Adipocyte (in vitro differentiated cells): Measurements from ENCODE around the gene SLC15A2.

Experiments used
- DNase-seq: peaks from one replicate; pipeline ENCODE4 v3.0.0-alpha.2; 2015; ENCODE audit warnings: low read depth
- H3K27me3 ChIP-seq: replicated peaks from 2 replicates; pipeline ENCODE4 v1.7.0; 2013; ENCODE audit warnings: mild to moderate bottlenecking, low read length, moderate library complexity; ENCODE audit not compliant: control insufficient read depth, insufficient read depth
- H3K36me3 ChIP-seq: 2 replicates; pipeline ENCODE4 v1.7.0; 2013; ENCODE audit warnings: low read length, mild to moderate bottlenecking, moderate library complexity; ENCODE audit not compliant: control insufficient read depth, insufficient read depth, severe bottlenecking
- H3K4me1 ChIP-seq: 2 replicates; pipeline ENCODE4 v1.7.0; 2013; ENCODE audit warnings: mild to moderate bottlenecking, low read length, moderate library complexity; ENCODE audit not compliant: control insufficient read depth, insufficient read depth
- H3K4me3 ChIP-seq: 2 replicates; pipeline ENCODE4 v1.7.0; 2013; ENCODE audit warnings: mild to moderate bottlenecking, low read length, moderate library complexity
- H3K9ac ChIP-seq: 2 replicates; pipeline ENCODE4 v1.7.0; 2013; ENCODE audit warnings: mild to moderate bottlenecking, low read length, moderate library complexity
- H3K9me3 ChIP-seq: 2 replicates; pipeline ENCODE4 v1.7.0; 2013; ENCODE audit warnings: mild to moderate bottlenecking, low read length, moderate library complexity; ENCODE audit not compliant: control insufficient read depth

SLC15A2 gene

DNA sequence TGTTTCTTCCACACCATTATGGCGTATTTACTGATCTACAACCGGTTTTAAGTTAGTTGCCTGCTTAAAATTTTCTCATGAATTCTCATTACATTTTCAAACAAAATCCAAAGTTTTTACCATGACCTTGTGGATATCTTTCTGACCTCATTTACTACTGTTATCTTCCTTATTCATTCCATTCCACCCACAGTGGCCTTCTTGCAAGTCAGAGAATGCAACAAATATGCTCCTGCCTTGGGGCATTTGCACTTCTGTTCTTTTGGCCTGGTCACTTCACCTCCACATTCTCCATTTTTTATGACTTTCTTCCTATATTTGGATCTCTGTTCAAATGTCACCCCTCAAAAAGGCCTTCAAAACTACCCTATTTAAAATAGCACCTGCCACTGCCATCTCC lies 8.8 kb upstream of the SLC15A2 start:
- Histone ChIP-seq H3K4me1 (no peaks in the 10 kb centered on the region), H3K9ac (no peak overlapping the region), H3K4me3 (no peak overlapping the region), H3K36me3 (no peaks in the 10 kb centered on the region), H3K9me3 (no peaks in the 10 kb centered on the region), H3K27me3 (no peaks in the 10 kb centered on the region)
- DNase-seq: peak; percentile 6

DNA sequence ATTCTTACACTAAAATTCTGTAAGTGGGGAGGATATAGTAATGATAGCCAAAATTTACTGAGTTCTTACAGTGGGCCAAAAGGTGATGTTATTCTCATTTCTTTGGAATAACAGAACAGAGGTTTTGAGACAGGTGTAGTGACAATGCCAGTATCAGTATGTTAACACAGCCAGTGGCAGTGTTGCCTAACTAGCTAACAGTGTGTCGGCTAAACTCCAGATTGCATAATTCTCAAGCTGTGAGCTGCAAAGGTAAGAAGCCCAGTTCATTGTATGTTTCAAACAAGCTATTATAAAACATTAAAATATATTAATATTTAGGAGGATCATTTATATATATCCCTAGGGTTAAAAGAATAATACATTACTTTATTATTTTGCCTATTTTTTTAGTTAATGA lies 920 bp downstream of the SLC15A2 start:
- no peaks in the 10 kb centered on the region for H3K9me3 ChIP-seq
- no peaks in the 10 kb centered on the region for H3K27me3 ChIP-seq
- H3K4me1 ChIP-seq: peaks cover 11% of the 10 kb centered on the region
- H3K4me3 ChIP-seq: no peak overlapping the region
- no peaks in the 10 kb centered on the region for H3K36me3 ChIP-seq
- no peak for DNase-seq
- H3K9ac ChIP-seq: no peak overlapping the region

DNA sequence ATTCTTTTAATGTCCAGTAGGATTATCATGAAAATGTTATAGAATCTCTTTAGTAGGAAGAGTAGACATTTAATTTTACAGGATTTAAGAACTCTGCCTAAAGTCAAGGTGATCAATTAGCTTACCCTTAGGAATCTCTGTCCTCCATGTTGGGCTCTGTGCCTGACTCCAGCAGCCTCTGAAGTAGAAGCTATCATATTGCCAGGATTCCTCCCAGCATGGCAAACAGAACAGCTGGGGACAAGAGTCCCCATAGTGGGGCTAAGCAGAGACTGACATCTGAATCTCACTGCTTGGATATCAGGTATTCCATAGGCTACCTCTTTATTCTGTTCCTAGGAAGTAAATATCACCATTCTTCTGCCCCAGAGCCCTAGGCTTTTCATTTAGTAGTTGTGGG lies 1.5 kb downstream of the SLC15A2 start:
- no peak overlapping the region for H3K9ac ChIP-seq
- no peaks in the 10 kb centered on the region for H3K36me3 ChIP-seq
- peaks cover 11% of the 10 kb centered on the region for H3K4me1 ChIP-seq
- DNase-seq: no peak
- H3K4me3 ChIP-seq: no peak overlapping the region
- no peaks in the 10 kb centered on the region for H3K9me3 ChIP-seq
- H3K27me3 ChIP-seq: no peaks in the 10 kb centered on the region

DNA sequence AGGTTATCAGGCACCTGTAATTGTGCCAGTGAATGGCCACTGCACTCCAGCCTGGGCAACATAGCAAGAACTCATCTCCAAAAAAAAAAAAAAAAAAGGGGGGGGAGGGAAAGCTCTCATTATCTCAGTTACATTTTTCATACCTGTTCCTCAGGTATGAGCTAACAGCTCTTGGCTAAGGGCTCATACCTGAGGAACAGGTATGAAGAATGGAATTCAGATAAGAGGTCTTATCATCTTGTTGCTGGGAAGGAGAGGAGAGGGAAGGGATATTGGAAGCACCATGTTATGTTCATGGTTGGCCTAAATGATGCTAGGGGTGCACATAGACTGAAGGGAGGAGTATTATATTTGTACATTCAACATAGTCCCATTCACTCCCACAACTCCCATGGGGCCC lies 2.6 kb downstream of the SLC15A2 start:
- Histone ChIP-seq H3K27me3 (no peaks in the 10 kb centered on the region), H3K4me3 (no peak overlapping the region), H3K36me3 (no peaks in the 10 kb centered on the region), H3K4me1 (peaks cover 11% of the 10 kb centered on the region), H3K9ac (no peak overlapping the region), H3K9me3 (no peaks in the 10 kb centered on the region)
- DNase-seq: no peak

DNA sequence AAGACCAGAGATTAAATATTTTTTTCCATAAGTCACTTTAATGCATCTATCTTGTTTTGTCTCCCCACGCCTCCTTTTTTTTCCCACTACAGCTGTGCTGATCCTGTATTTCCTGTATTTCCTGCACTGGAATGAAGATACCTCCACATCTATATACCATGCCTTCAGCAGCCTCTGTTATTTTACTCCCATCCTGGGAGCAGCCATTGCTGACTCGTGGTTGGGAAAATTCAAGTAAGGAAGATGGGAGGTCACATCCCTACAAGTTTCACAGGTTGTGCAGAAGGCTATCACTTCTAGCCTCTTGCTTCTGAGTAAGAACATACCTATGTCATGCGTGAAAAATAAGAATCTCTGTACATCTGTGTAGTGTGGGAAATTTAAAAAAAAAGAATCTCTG lies 3.1 kb downstream of the SLC15A2 start:
- Histone ChIP-seq H3K36me3 (no peaks in the 10 kb centered on the region), H3K9ac (no peak overlapping the region), H3K4me1 (peaks cover 11% of the 10 kb centered on the region), H3K9me3 (no peaks in the 10 kb centered on the region), H3K27me3 (no peaks in the 10 kb centered on the region), H3K4me3 (no peak overlapping the region)
- no peak for DNase-seq

DNA sequence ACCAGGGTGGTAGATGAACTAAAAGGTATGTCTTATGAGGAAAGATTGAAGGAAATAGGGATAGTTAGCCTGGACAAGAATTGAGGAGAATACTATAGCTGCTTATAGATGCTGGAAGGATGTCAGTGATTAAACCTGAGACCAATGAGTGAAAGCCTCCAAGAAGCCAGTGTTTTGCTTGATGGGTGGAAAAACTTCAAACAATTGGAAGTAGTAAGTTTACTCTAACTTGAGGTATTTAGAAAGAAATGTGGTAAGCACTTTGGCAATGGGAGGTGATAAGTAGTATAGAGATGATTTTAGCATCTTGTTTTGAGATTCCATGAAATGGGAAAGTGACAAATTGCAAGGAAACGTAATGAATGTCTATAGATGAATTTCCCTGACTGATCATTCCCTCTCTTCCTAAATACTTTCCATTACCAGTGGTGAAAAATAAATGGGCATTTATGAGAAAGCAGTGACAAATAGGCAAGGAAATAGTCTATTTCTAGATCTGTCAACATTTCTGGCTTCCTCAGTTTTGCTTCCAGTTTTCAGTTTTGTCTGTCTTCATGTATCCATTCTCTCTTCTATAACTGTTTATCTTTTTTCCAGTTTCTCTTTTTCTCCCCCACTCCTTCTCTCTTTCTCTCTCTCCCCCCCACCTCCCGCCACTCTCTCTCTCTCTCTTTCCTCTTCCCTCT lies 19.2 kb downstream of the SLC15A2 start:
- Histone ChIP-seq H3K36me3 (no peaks in the 10 kb centered on the region), H3K27me3 (no peaks in the 10 kb centered on the region), H3K9ac (no peak overlapping the region), H3K4me3 (no peak overlapping the region), H3K4me1 (no peaks in the 10 kb centered on the region), H3K9me3 (no peaks in the 10 kb centered on the region)
- DNase-seq: no peak

DNA sequence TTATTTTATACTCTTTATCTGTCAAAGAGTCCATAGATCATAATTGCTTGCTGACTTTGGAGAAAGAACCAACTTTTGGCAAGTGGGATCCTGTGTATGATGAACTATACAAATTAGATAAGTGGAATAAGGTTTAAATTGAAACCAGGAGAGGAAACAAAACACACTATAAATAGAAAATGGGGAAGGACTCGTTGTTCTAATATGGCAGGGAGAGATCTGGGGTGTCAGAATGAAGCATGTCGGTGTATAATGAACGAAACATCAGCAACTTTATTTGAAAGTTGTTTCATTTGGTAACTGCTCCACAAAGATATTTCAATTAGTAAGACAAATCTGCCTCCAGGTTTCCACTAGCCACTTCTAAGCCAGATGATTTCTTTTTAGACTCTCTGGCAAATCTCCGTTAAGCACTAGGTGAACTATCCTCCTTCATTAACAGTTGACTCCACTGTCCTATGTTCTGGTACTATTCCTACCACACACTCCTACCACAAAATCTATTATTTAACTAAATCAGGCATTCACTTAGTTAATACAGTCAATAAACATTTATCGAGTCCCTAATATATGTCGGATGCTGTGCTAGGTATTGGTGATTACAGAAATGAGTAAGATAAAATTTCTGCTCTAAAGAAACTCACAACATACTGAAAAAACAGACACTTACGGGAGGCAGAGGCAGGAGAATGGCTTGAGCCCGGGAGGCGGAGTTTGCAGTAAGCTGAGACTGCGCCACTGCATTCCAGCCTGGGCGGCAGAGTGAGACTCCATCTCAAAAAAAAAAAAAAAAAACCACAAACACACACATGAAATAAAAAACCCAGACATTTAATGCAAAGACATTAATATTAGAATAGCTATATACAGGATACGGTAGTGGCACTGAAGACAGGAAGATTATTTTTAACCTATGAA lies 20.1 kb downstream of the SLC15A2 start:
- DNase-seq: no peak
- Histone ChIP-seq H3K9ac (no peak overlapping the region), H3K36me3 (no peaks in the 10 kb centered on the region), H3K4me3 (no peak overlapping the region), H3K27me3 (no peaks in the 10 kb centered on the region), H3K4me1 (no peaks in the 10 kb centered on the region), H3K9me3 (no peaks in the 10 kb centered on the region)

DNA sequence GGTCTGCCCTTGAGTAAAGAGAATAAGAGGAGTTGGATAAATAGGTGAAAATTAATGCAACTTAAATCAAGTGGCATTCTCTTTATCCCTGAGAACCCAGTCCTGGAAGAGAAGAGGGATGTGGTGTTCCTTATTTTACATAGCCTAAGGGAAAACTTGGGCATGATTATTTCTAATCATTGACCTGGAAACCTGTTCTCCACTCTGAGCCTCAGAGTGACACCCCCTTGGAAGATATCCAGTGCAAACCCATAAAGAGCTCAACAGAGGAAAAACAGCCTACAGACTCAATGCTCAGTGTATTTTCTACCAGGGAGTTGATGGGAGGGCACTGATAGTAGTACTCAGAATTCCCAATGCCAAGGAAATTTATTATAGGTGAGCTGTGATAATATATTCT lies 22.0 kb downstream of the SLC15A2 start:
- Histone ChIP-seq H3K27me3 (no peaks in the 10 kb centered on the region), H3K9ac (no peak overlapping the region), H3K36me3 (no peaks in the 10 kb centered on the region), H3K4me1 (no peaks in the 10 kb centered on the region), H3K9me3 (no peaks in the 10 kb centered on the region), H3K4me3 (no peak overlapping the region)
- DNase-seq: no peak

DNA sequence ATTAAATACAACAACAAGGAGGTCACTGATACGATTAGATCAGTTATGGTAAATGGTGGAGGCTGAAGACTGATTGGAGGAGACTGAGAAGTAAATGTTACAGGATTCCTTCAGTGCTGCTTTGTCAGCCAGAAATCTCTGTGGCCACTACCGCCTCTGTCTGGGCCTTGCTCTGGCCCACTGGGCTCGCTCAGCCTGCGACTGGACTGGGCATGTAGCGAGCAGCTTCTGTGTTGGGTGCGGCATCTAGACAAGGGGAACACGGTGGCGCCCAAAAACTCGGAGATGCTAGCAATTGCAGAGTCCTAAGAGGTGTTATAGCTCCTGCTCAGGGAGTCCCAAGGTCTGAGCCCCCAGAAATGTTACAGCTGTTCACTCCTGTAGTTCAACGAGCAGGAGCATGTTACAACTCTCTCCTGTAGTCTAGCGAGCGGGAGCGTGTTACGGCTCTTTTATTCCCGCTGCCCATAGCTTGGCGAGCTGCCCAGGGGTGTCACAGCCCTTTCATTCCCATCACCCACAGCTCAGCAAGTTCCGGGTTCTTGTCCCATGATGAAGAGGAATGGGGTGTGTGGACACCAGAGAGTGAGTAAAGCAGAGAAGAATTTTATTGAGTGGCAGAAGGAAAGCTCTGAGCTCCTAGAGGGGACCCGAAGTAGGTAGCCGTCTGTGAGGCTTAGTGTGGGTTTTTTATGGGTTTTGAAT lies 24.7 kb downstream of the SLC15A2 start:
- Histone ChIP-seq H3K9ac (no peak overlapping the region), H3K4me1 (no peaks in the 10 kb centered on the region), H3K4me3 (no peak overlapping the region), H3K36me3 (no peaks in the 10 kb centered on the region), H3K9me3 (no peaks in the 10 kb centered on the region), H3K27me3 (no peaks in the 10 kb centered on the region)
- DNase-seq: no peak

DNA sequence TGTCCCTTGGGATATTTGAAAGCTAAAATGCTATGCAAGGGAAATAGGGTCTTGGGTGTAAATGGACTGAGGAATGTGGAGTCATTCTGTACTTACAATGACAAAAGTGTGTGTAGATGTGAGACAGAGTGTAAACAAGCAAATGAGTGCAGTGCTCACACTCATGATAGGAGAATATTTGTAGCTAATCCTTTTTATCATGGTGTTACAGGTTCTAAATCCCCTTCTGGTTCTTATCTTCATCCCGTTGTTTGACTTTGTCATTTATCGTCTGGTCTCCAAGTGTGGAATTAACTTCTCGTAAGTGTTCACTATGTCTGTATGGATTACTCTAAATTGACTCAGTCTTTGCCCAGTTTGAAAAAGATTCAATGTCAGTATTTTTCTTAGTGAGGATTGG lies 30.5 kb downstream of the SLC15A2 start:
- no peak for DNase-seq
- no peaks in the 10 kb centered on the region for H3K4me1 ChIP-seq
- no peaks in the 10 kb centered on the region for H3K9me3 ChIP-seq
- H3K36me3 ChIP-seq: no peaks in the 10 kb centered on the region
- H3K27me3 ChIP-seq: no peaks in the 10 kb centered on the region
- no peak overlapping the region for H3K4me3 ChIP-seq
- no peak overlapping the region for H3K9ac ChIP-seq

DNA sequence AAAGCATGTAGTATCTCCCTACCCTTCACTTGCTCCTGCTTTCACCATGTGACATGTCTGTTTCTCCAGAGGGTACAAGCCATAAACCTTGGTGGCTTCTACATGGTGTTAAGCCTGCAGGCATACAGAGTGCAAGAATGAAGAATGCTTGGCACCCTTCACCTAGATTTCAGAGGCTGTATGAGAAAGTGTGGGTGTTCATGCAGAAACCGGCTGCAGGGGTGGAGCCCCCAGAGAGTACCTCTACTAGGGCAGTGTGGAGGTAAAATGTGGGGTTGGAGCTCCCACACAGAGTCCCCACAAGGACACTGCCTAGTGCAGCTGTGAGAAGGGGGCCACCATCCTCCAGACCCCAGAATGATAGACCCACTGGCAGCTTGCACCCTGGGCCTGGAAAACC lies 32.2 kb downstream of the SLC15A2 start:
- DNase-seq: no peak
- H3K36me3 ChIP-seq: no peaks in the 10 kb centered on the region
- H3K9ac ChIP-seq: no peak overlapping the region
- H3K27me3 ChIP-seq: no peaks in the 10 kb centered on the region
- H3K9me3 ChIP-seq: no peaks in the 10 kb centered on the region
- H3K4me1 ChIP-seq: no peaks in the 10 kb centered on the region
- no peak overlapping the region for H3K4me3 ChIP-seq
